ENCODE results near the gene RASD2.

RASD2 gene

DNA sequence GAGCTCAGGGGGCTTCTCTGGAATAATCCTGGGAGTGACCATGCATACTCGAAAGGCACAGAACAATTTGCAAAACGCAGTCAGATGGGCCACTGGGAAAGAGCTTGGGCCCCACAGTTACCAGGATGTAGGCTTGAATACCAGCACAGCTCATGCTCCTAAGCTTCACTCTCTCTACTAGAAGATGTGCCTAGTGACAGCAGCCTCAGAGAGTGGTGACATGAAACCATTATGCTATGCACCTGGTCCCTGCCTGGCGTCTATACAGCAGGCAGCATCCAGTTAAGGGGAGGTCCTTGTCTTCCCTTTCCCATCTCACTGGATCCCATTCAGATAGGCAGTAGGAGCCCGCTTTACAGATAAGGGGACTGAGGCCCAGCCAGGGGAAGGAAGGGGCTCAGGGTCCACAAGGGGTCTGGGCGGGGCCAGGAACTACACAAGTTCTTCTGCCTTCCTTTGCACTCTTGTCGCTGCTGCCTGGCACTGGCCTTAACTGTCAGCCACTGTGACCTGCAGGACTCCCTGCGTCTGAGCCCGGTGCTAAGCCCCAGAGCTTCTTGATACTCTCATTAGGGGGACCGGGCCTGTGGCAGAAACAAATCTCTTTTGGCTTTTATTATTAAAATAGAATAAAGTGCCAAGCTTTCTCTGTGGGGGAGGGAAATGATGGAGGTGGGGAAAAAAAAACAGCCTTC lies 21.2 kb upstream of the RASD2 start:
- no peak for DNase-seq

DNA sequence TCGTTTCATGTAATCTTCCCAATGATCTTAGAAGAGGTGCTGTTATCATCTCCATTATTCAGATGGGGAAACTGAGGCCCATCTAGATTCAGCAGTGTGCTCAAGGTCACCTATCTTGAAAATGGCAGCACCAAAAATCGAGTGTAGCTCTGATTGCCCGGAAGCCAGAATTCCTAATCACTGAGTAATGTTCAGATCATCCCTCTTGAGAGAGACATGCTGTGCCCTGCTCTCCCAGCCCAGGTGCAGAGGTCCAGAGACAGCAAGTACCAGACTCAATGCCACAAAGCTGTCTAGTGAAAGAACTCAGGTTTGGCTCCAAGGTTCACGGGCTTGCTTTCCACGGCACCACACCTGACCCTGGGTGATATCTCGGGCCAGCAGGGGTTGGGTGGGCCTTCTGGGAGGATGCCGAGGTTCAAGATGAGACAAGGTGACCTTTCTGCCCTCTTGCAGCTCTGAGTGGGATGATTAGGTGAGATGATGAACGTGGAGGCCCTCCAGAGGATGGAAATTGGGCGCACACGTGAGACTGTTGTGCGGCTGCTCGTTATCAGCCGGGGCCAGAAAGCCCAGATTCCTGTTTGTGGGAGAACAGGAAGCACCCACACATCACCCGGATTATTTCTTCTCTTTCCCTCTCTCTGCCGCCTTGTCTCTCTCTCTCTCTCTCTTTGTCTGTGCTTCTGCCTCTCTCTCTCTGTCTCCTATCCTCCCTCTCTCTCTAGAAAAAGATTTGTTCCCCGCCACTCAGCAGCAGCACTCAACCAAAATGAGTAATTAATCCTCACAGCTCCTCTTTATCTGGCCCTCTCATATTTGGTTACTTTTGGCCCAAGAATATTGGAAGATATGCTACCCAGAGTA lies 19.0 kb upstream of the RASD2 start:
- DNase-seq: no peak

DNA sequence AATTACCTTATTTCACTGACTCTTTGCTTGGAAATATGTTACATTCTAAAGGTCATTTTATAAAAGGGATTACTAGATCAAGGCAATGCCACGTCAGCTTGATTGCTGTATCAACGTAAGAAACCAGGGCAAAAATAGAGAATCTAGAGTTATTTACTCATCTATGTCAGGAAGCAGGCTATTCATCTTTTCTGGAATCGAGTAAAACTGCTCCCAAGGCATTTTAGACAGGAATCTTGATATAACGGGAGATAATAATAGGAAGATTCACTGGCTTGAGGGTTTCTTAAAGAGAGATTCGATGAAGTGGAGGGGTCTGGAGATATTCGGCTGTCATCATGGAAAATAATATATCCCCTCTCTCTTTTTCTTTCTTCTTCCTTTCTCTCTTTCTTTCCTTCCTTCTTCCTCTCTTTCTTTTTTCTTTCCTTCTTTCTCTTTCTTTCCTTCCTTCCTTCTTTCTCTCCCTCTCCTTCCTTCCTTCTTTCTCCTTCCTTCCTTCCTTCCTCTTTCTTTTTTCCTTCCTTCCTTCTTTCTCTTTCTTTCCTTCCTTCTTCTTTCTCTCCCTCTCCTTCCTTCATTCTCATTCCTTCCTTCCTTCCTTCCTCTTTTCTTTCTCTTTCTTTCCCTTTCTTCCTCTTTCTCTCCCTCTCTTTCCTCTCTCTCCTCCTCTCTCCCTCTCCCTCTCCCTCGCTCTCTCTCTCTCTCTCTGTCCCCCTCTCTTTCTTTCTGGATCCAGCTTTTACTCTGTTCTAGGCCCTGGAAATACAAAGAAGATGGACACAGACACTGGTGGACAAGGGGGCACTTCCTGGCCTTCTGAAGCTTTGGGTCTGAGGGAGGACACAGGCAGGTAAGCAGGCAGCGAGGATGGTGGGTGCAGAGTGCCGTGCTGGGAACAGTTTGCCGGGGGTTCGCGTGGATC lies 18.1 kb upstream of the RASD2 start:
- no peak for DNase-seq

DNA sequence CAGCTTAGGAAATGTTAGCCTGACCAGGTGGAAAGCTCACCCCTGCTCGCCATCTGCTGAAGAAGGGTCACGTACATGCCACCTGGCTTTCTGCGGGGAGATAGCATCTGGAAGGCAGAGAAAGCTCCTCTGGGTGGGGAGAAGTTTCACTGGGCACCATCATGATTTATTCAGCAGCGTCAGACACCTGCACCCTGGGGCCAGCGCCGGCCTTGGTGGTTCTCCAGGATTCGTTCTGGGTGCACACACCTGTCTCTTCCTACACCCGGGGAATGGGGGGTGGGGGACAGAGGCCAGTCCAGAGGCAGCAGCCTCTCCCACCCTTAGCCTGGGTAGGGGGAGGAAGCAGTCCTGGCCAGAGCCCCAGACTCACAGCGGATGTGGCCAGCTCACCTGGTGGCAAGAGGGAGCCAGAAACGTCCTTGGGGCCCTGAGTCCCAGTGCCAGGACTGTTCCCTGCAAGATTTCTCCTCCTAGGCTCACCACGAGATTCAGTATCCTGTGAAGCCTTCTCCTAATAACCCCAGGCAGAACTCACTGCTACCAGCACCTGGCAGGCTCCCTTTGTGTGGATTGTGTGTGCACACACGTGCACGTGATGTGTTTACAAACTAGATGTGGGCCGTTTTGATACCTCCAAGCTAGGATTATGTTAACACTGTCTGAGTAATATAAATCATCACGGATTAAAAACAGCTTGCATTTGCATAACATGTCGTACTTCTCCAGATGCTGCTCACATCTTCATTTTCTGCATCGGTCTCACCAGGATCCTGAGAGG lies 17.3 kb upstream of the RASD2 start:
- DNase-seq: peak; percentile 82

DNA sequence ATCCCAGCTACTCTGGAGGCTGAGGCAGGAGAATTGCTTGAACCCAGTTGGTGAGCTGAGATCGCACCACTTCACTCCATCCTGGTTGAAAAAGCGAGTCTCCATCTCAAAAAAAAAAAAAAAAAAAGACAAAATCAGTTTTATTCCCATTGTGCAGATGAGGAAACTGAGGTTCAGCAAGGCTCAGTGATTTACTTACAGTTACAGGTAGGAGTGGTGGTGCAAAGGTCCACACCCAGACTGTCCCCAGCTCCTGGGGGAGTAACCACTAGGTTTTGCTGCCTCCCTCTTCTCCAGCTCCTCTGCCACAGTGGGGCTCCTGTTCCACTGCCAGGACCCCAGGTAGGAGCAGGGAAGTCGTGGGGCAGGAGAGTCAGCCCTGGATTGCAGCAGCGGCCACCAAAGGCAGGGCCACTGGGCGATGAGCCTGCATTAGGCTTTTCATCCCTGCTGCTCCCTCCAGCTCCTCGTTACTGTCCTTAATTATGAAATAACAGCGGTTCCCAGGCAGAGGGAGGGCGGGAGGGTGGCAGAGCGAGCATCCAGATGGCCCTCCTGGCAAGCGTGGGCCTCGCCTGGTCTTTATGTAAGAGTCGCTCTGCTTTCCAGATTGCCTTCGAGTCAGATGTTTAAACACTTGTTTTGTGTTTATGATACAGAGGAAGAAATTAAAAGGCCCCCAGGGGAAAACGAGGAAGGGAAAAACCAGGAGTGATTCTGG lies 15.5 kb upstream of the RASD2 start:
- DNase-seq: no peak

DNA sequence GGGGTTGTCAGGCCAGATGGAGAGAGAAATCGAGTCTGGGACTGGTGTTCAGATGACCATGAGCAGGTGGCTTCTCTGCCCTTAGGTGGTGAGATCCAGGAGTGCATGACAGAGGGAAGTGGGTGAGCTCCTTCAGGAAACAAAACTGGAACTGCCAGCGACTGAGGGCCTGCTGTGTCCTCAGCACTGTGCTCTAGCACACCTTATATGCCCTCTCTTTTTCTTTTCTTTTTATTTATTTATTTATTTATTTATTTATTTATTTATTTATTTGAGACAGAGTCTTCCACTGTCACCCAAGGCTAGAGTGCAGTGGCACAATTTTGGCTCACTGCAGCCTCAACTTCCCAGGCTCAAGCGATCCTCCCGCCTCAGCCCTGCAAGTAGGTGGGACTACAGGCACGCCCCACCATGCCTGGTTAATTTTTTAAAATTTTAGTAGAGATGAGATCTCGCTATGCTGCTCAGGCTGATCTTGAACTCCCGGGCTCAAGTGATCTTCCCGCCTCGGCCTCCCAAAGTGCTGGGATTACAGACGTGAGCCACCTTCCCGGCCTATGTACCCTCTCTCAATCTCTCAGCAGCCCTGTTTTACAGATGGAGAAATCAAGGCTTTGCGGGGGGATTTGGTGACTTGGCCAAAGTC lies 14.8 kb upstream of the RASD2 start:
- no peak for DNase-seq

DNA sequence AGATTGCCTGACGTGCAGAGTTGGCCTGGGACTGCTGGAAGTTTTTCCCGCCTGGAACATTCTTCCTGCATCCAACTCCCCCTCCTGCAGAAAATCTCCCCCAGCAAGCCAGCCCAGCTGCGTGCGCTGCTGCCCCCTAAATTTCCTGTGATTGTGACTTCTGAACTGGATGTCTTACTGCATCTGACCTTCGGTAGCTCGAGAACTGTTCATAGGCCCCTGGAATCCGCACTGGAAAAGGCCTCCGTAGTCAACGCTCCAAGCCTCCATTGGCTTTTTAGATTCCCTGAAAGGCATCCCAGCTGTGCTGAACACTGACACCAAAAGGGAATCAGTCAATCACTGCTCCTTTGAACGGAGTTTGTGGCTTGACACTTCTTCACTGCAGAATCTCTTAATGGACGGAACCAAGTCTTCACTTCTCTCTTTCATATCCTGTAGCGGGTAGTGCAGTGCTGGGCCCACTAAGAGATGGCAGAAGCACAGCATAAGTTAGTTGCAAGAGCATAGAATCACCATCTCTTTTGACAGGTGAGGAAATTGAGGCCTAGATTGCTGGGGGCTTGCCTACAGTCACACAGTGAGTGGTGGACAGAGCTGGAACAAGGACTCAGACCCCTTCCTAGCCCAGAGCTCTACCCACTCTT lies 14.2 kb upstream of the RASD2 start:
- no peak for DNase-seq

DNA sequence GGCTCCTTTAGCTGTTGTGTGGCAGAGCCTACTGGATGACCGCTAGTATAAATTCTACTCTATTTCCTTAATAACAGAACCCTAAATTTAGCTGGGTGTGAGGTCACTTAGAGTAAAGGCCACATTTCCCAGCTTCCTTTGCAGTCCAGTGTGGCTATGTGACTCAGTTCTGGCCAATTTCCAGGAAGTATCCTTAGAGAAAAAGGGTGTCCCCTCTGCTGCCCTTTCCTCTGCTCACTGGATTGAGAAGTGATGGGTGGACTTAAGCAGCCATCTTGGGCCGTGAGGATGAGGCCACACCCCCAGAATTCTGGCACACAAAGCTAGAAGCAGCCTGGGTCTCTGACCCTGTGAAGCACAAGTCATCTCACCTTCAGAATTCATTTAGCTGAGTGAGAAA lies 11.7 kb upstream of the RASD2 start:
- DNase-seq: no peak

DNA sequence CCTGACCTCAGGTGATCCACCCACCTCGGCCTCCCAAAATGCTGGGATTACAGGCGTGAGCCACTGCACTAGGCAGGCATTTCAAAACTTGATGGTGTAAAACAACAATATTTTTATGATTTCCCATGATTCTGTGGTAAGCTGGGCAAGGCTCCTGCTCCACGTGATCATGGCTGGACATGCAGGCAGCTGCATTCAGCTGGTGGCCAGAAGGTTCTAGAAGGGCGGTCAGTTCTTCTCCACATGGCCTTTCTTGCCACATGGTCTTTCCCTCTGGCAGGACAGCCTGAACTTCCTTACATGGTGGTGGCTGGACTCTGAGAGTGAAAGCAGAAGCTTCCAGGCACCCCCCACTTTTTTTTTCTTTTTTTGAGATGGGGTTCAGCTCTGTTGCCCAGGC lies 9.9 kb upstream of the RASD2 start:
- no peak for DNase-seq

DNA sequence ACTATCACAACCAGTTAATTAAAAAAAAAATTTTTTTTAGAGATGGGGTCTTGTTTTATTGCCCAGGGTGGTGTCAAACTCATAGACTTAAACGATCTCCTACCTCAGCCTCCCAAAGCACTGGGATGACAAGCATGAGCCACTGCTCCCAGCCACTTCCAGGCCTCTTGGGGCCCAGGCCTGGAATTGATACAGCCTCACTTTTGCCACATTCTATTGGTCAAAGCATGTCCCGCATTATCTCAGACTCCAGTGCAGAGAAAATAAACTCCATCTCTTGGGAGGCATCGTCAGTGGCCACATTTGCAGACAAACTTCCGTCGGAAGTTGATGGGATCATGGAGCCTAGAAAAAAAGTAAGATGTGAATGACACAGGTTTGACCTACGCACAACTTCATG lies 9.4 kb upstream of the RASD2 start:
- no peak for DNase-seq

DNA sequence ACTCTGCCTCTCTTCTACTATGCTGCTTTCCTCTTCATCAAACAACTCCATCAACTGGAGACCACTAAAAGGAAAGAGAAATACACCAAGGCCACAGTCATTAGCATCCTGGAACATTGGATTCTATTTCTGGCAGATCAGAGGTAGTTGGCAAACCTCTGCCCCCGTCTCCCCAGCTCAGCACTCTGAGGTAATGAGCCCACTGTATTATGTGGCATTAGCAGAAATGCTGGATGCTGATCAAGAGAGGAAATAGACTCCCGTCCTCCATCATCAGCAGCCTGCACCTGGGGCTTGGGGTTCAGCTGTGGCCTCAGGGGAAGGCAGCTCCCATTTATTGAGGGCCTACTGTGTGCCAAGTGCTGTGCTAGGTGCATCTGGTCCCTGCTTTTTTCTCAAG lies 9.0 kb upstream of the RASD2 start:
- no peak for DNase-seq

DNA sequence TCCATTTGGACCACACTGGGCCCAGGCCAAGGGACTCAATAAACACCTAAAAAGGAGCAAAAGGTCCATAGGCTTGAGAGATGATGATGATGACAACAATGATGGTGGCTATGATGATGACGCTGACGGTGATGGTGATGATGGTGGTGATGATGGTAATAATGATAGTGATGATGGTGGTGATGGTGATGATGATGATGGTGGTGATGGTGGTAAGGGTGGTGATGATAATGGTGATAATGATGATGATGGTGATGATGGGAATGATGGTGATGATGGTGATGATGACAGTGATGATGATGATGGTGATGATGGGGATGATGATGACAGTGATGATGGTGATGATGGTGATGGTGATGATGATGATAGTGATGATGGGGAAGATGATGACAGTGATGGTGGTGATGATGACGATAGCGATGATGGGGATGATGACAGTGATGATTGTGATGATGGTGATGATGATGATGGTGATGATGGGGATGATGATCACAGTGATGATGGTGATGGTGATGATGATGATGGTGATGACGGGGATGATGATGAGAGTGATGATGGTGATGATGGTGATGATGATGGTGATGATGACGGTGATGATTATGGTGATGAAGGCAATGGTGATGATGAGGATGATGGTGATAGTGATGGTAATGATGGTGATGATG lies 7.1 kb upstream of the RASD2 start:
- DNase-seq: no peak

DNA sequence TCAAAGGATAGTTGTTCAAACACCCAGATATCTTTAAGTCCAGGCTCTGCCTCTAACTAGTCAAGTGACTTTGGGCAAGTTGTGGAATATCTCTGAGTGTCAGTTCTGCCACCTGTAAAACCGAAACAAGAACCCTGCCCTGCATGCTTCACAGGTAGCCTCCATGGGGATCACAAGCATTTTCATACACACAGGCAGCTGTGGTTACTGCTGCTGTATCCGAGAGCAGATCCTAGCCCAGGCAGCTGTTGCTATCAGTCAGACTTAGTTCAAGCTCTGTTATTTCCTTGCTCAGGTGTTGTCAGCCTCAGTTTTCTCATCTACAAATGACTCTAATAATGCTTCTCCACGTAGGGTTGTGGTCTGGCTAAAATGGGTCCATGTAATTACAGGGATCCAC lies 6.5 kb upstream of the RASD2 start:
- DNase-seq: peak; percentile 52

DNA sequence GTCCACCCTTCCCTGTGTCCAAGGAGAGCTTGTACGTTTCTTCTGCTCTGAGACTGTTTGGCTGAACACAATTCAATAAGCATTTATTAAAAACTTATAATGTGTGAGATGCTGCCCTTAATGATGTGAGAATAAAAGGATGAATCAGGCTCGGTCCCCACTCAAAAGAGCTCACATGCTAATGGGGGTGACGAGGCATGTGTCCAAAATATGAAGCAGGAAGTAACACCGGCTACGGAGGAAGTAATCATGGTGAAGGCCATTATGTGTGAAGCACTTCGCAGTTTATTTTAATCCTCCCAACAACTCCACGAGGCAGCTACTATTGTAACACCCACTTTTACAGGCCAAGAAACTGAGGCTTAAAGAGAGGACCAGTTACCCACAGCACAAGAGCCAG lies 3.4 kb upstream of the RASD2 start:
- no peak for DNase-seq

DNA sequence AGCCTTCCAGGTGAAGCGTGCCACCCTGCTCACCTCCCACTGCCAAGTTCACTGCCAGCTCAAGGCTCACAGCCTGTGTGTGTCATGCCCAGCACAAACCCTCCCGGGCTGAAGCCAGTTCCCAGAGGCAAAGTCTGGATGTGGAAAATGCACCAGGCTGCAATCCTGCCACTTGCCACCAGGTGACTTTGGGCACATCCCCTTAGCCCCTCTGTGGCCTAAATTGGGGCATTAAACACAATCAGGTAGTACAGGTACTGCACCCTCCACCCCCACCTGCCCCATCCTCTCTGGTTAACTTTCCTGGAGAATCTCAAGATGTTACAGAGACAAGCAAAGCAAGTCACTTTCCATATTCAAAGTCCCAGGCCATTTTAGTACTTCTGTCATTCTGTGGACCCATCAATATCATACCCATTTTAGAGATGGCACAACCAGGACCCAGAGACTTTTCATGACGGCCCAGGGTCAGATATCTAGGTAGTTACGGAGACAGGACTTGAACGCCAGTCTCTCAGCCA lies 1.8 kb upstream of the RASD2 start:
- DNase-seq: peak; percentile 46

DNA sequence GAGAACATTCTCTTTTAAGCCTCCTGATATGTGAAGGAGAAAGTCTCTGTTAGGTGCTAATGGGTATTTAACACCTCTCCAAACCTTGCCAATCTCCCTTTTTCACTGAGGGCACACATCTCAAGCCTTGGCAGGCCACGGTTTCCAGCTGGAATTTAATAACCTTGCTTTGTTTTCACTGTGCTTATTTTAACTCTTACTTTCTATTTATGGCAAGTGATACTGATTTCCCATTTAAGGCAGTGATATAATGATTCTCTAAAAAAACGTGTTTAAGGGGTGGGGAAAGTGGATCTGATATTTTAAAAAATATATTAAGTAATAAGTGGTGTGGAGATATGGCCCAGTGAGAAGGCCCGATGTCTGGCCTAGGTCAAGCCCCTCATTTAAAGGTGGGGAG lies 1.1 kb upstream of the RASD2 start:
- no peak for DNase-seq

DNA sequence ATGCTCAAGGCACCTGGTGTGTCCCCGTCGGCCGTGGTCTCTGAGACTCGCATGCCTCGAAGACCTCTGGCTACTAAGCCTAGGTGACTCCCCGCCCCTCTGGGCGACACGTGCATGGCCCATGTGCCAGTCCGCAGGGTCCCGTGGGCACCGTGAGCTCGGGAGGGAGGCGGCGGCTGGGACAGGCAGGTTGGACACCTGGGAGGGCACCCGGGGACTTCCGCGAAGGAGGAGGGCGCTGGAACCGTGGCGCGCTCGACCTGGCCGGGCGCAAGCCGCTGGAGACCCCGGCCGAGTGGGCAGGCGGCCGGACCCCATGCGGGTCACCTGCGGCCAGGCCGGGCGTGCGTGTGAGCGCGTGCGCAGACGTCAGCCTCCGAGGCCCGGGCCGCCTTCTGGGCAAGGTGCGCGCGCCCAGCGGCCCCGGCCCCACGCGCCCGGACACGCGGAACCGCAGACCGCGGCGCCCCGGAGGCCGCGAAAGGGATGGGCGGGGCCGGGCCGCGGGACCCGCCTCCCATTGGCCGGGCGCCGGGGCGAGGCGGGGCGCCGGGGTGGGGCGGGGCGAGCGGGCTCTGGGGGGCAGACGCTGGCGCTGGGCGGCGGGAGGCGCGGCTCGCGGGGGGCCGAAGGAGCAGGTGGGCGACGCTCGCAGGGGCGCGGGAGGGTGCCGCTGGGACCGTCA lies 579 bp upstream of the RASD2 start:
- DNase-seq: peak; percentile 78

DNA sequence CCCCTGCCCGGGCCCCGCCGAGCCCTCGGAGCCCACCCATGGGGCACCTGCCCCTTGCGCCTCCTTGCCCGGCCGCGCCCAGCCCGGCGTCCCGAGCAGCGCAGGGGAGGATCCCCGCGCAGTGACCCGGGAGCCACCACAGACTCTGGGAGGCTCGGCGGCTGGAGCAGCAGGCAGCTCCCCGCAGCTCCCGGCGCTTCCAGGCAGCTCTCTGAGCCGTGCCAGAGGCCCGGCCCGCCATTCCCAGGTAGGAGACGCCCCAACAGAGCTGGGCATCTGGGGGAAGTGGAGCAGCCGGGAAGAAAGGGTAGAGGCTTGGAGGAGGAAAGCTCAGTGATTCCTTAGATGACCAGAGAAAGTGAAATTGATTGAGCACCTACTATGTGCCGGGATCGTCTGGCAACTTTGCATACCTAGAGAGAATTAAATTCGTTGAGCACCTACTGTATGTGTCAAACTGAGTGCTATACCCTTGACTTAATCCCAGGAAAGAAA lies 670 bp downstream of the RASD2 start:
- no peak for DNase-seq
